Measurements from ENCODE around the gene GDNF.

The GDNF gene

DNA sequence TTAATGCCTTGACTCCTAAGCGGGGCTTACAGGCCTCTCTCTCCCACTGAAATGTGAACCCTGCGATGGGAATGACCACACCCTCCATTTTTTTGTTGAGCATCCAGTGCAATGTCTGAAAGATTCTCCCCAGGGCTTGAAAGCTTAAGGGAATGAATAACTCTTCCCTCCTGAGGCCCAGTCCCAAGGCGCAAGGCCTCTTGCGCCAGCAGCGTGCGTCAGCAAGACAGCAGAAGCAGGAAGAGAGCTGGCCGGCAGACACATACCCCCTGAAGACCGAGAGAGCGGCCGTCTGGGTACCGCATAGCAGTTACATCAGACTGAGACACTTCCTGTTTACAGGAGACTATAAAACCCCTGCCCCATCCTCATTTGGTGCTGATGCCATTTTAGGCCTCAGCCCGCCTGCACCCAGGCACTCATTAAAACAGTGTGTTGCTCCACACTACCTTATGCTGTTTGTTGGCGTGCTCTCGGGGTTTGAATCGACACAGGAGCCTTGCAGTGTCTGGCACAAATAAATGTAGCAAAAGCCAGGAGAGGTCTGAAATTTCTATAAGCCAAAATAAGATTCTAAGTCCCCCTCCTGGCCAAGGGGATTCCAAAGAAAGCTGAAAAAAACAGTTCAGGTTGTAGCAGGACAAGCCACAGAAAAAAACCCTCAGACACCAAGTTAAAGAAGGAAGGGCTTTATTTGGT lies 62.3 kb downstream of the GDNF start:
- DNase-seq (ENCODE audit: low read depth in 2 of 2) = no peak

DNA sequence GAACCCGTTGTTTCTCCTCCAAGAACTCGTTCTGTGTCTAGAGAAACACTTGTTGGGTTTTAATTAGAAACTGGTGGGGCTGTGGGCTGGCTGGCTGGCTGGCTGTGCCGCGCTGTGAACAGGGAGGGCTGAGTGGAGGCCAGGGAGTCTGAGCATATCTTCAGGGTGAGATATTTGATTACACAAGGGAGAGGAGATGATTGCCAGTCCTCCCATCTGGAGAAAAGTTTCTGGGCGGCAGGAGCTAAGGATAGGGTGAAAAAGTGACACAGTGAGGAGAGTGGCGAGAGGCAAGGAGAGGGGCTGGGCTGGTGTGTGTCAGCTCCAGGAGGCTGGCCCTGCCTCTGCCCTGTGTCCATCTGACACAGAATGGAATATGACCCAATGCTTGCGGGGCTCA lies 63.0 kb downstream of the GDNF start:
- no peak for DNase-seq (ENCODE audit: low read depth in 2 of 2)

DNA sequence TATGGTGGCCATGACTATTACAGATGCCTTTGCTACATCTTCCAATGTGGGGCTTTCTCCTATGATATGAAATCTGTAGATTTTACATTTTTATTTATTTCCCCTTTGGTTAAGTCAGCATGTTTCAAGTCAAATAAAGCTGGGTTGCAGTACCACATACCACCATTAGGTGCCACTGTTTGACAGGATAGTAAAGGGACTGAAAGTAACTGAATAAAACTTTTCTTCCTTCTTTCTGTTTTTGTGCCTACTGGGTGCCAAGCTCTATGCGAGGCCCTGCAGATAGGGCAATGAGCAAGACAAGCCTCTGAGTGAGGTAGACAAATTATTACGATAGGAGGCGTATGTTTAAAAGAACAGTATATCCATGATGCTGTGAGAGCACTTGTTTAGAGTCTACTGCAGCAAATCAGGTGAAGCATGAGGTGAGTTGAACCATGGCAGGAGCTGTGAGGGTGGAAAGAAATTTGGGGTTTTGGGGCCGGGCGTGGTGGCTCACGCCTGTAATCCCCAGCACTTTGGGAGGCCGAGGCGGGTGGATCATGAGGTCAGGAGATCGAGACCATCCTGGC lies 64.8 kb downstream of the GDNF start:
- peak in 1 of 2 donors; percentile 13 for DNase-seq (ENCODE audit: low read depth in 2 of 2)

DNA sequence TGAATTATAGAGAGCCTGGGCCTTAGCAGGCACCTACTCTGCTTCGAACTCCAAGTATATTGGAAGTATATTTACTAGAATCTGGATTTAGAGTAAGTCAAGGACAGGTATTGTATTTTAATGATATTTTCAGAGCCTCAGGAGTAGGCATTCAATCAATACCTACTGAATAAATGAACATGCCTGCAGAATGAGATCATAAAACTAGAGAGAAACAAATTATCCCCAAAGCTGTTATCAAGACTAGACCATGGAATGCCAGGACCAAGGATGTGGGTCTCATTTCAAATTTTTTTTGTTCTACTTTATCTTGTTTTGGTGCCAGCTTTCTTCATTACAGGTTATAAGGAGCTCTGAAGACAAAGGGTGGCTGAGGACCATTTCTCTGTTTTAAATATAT lies 66.0 kb downstream of the GDNF start:
- no peak for DNase-seq (ENCODE audit: low read depth in 2 of 2)

DNA sequence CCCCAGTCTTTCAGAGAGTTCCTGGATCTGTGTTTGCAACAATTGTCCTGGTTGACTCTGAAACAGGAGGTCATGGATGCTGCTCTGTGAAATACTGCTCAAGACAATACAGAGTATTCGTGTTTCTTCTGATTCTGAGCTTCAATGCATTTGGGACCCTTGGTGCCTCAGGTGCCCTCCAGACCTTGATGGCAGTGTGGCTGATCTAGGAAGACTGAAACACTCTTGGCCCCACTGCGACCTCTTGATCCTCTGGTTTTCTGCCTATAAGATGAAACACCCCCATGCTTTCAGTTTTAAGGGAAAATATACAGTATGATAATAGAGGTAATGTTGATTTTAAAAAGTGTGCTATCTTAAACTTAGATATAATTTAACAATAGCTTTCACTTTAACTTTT lies 67.6 kb downstream of the GDNF start:
- no peak for DNase-seq (ENCODE audit: low read depth in 2 of 2)

DNA sequence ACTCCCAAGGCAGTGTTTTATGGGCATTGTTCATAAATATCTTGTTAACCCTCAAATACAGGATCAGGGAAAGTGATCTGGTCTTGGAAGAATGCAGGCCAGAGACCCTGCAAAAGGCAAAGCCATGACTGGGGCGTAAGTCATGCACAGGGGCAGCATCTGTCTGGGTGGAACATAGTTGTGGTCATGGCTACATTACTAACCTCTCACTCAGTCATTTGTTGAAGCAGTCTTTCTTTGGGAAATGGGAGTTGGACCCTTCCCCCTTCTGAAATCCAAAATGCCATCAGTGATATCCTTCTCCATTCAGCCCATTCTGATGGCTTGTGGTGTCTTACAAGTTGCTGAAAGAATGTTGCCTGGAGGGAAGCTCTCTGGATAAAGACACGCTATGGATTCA lies 68.1 kb downstream of the GDNF start:
- DNase-seq (ENCODE audit: low read depth in 2 of 2) = no peak

DNA sequence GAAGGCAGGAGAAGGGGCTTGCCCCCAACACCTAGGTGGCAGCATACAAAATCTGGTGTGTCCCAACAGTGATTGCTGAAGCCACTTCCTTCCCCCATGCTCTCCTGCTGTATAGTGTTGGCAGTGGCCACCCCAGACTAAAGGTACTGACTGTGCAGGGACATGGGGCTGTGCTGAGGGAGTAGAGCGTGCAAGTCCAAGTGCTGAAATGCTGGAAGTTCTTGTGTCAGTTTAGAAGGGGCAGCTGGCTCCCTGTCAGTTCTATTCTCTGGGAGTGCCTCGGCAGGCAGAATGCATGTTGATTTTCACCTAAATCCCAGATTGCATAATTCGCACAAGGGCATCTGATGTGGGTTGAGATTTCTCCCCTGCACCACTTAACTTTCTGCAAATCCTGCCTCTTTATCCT lies 68.6 kb downstream of the GDNF start:
- DNase-seq (ENCODE audit: low read depth in 2 of 2) = no peak

DNA sequence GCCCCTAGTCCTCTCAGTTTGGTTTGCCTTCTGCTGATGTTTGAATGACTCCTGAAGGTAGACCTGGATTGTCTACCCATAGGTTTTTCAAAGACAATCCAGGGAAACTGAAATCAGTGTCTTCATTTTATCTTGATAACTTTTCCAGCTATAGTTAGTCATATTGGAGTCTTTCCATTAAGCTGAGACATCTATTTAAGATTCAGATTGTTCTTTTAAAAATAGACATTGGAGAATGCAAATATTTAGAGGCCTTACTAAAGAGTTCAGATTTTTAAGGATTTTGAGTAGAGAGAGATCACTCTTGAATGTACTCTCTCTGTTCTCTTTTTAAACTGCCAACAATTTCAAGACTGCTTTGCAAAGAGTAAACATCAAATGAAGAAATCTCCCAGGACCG lies 69.1 kb downstream of the GDNF start:
- no peak for DNase-seq (ENCODE audit: low read depth in 2 of 2)

DNA sequence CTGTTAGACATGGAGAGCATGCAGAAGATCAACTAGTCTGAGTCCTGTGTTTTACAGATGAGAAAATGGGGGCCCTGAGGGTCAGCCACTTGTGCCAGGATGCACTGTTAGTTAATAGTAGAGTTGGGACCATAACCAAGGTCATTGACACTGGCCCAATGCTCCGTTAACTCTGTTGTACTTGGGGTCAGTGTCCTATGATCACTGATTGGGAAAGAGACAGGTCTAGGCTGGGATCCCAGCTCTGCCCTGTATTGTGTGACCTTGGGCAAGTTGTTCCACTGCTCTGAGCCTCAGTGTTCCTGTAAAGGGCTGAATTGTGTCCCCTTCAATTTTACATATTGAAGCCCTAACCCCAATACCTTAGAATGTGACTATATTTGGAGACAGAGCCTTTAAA lies 70.0 kb downstream of the GDNF start:
- DNase-seq (ENCODE audit: low read depth in 2 of 2) = no peak

DNA sequence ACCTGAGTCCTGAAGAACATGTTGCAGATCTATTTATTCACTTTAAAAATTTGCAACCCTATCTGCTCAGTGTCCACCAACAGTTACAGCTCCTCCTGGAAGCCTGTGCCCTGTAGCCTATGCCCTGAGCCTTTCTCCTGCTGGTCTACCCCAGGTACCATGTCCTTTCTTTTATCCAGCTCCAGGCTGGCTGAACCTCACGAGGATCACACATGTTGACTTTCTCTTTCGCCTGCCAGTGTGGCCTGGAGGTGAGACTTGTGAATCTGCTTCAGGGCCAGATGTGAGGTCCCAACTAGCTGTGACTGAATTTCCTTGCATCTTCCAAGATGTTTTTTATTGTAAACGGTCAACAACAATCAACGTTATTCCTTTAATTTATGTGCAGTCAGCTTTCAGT lies 70.7 kb downstream of the GDNF start:
- no peak for DNase-seq (ENCODE audit: low read depth in 2 of 2)

DNA sequence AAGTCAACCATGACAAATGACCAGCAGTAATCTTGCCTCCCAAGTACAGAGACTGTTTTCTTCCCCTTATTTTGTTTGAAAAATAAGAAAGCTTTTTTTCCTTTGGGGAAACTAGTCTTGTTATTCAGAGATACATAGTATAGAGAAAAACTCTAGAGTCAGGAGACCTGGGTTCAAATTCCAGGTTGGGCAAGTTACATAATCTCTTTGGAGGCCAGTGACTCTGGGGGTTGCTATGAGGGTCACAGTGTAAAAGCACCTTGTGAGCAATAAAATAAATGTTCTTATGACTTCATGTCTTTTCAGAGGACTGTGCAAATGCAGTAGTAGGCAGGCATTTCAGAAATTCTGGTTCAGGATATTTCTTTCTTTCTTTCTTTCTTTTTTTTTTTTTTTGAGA lies 71.5 kb downstream of the GDNF start:
- no peak for DNase-seq (ENCODE audit: low read depth in 2 of 2)

DNA sequence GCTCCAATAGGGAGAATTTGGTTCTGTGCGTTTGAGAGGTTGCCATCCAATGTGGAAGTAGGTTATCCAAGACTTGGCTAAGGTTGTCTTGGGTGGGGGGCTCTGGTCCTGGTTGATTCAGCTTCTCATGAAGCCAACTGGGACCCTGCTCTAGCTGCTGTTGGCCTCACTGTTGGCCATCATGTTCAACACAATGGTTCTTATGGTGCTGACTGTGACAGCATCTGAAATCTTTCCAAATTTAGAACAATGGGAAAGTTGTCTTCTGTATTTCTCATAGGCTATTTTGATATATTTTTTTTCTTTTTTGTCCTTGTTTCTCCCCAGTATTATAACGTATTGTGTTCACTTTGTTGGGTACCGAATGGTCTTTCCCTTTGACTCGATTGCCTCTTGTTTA lies 71.9 kb downstream of the GDNF start:
- no peak for DNase-seq (ENCODE audit: low read depth in 2 of 2)

DNA sequence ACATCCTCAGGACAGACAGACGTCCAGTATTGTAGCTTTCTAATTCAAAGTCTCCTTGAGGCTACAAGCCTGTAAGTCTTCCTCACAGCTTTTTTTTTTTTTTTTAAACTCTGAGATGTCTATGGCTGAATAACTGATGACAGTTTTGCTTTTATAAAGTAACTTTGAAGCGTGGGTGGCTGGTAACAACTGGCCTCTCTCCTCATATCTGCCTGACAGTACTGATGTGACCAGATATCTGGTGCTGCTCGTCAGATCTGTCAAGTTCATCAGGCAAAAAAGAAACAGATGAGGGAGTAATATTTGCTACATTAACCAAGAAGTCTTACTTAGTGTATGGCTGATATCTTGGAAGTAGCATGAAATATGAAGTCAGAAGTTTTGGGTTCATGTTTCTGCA lies 72.6 kb downstream of the GDNF start:
- DNase-seq (ENCODE audit: low read depth in 2 of 2) = no peak

Data from stimulated activated CD8-positive, alpha-beta memory T cell treated with anti-CD3 and anti-CD28 coated beads, Interleukin-2, amount 100 ng/mL, for 48 hours (primary cell).